Measurements from ENCODE around the gene SNAI3. TPM values are rescaled to one million over a fixed set of nuclear protein-coding genes. Genes with fewer than 3 reads are reported as not detected.

The SNAI3 gene
- total RNA-seq, 1 experiment from 2014 or later = not detected

DNA sequence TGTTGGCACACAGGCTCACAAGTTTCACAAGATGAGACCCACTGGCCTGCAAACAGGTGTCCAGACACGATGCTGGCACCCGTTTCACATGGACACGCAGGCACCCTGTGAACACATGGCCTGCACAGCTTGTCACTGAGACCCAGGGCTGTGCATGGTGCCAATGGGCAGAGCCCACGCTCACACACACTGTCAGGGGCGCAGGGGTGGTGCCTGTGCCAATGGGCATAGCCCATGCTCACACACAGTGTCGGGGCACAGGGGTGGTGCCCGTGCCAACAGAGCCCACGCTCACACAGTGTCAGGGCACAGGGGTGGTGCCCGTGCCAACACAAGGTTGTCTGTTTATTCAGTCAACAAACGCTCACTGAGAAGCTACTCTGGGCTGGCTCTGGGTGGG lies 49.3 kb upstream of the SNAI3 start:
- in situ Hi-C loops (cut with HindIII; ENCODE audit: low pct_unique_long_range_greater_than_20kb, low sequenced_read_pairs) = no loop called here
- TF ChIP-seq POLR2AphosphoS5 (IDR thresholded peaks at IDR 0.05; ENCODE audit: low read depth, low read length) (no peak), SIN3A (IDR thresholded peaks at IDR 0.05; ENCODE audit: borderline replicate concordance, insufficient read depth, low read depth, low read length) (no peak), TCF7L2 (IDR thresholded peaks at IDR 0.05; ENCODE audit: low read depth, low read length) (no peak)
- TF ChIP-seq, protein P1, sequence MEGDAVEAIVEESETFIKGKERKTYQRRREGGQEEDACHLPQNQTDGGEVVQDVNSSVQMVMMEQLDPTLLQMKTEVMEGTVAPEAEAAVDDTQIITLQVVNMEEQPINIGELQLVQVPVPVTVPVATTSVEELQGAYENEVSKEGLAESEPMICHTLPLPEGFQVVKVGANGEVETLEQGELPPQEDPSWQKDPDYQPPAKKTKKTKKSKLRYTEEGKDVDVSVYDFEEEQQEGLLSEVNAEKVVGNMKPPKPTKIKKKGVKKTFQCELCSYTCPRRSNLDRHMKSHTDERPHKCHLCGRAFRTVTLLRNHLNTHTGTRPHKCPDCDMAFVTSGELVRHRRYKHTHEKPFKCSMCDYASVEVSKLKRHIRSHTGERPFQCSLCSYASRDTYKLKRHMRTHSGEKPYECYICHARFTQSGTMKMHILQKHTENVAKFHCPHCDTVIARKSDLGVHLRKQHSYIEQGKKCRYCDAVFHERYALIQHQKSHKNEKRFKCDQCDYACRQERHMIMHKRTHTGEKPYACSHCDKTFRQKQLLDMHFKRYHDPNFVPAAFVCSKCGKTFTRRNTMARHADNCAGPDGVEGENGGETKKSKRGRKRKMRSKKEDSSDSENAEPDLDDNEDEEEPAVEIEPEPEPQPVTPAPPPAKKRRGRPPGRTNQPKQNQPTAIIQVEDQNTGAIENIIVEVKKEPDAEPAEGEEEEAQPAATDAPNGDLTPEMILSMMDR (IDR thresholded peaks at IDR 0.05) = no peak
- TF ChIP-seq, protein P2, sequence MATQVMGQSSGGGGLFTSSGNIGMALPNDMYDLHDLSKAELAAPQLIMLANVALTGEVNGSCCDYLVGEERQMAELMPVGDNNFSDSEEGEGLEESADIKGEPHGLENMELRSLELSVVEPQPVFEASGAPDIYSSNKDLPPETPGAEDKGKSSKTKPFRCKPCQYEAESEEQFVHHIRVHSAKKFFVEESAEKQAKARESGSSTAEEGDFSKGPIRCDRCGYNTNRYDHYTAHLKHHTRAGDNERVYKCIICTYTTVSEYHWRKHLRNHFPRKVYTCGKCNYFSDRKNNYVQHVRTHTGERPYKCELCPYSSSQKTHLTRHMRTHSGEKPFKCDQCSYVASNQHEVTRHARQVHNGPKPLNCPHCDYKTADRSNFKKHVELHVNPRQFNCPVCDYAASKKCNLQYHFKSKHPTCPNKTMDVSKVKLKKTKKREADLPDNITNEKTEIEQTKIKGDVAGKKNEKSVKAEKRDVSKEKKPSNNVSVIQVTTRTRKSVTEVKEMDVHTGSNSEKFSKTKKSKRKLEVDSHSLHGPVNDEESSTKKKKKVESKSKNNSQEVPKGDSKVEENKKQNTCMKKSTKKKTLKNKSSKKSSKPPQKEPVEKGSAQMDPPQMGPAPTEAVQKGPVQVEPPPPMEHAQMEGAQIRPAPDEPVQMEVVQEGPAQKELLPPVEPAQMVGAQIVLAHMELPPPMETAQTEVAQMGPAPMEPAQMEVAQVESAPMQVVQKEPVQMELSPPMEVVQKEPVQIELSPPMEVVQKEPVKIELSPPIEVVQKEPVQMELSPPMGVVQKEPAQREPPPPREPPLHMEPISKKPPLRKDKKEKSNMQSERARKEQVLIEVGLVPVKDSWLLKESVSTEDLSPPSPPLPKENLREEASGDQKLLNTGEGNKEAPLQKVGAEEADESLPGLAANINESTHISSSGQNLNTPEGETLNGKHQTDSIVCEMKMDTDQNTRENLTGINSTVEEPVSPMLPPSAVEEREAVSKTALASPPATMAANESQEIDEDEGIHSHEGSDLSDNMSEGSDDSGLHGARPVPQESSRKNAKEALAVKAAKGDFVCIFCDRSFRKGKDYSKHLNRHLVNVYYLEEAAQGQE (IDR thresholded peaks at IDR 0.05; ENCODE audit: insufficient read depth in 1 of 2, low read depth in 2 of 2, low read length in 1 of 2) = no peak
- Histone ChIP-seq H3K27me3 (ENCODE audit: control insufficient read depth, insufficient read depth, low read length) (no peaks in the 10 kb centered on the region), H3K9me3 (ENCODE audit: control insufficient read depth, insufficient read depth, low read depth, low read length) (no peaks in the 10 kb centered on the region), H3K4me1 (ENCODE audit: control insufficient read depth, insufficient read depth, low read length) (no peaks in the 10 kb centered on the region; the same call in 1 of the 2 replicates), H3K4me3 (ENCODE audit: low read depth in 2 of 2, low read length in 2 of 2) (no peak overlapping the region), H3K27ac (ENCODE audit: low read length) (no peak overlapping the region), H3K36me3 (ENCODE audit: control insufficient read depth, insufficient read depth, low read length) (no peaks in the 10 kb centered on the region; the same call in 1 of the 2 replicates)
- POLR2A ChIA-PET = no interaction called here
- CTCF ChIA-PET = no interaction called here
- DNase-seq (ENCODE audit: low read depth, low spot score) = no peak
- BruUV-seq (replicated peaks) = no TSS peak
- no peak for ATAC-seq
- intact Hi-C loops (cut with micrococcal nuclease; ENCODE audit: unreplicated experiment) = loop anchor here (10.0 kb wide), 1 partner anchor 49 kb away; the partner anchor contains the start of gene PIEZO1

DNA sequence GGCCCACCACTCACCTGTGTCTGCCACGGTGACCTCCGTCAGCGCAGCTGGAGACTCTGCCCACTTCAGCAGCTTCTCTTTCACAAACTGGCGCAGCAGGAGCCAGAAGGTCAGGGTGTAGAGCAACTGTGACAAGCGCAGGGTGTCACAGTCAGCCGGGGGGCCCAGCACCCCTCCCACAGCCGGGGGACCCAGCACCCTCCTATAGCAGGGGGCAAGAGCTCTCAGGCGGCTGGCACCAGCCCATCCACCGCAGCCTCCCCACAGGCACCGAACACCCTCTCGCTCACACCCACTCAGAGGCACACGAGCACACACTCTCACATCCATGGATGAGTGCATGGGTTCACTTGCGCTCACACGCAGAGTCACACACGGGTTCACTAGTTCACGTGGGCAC lies 48.8 kb upstream of the SNAI3 start:
- intact Hi-C loops (cut with micrococcal nuclease; ENCODE audit: unreplicated experiment) = loop anchor here (10.0 kb wide), 1 partner anchor 50 kb away; the partner anchor contains the start of gene PIEZO1
- in situ Hi-C loops (cut with HindIII; ENCODE audit: low pct_unique_long_range_greater_than_20kb, low sequenced_read_pairs) = no loop called here
- ChIA-PET CTCF (no interaction called here), POLR2A (no interaction called here)
- TF ChIP-seq SIN3A (IDR thresholded peaks at IDR 0.05; ENCODE audit: borderline replicate concordance, insufficient read depth, low read depth, low read length) (no peak), TCF7L2 (IDR thresholded peaks at IDR 0.05; ENCODE audit: low read depth, low read length) (no peak), POLR2AphosphoS5 (IDR thresholded peaks at IDR 0.05; ENCODE audit: low read depth, low read length) (no peak)
- TF ChIP-seq, protein P2 (IDR thresholded peaks at IDR 0.05; ENCODE audit: insufficient read depth in 1 of 2, low read depth in 2 of 2, low read length in 1 of 2) = no peak
- TF ChIP-seq, protein P1 (IDR thresholded peaks at IDR 0.05) = no peak
- Histone ChIP-seq H3K36me3 (ENCODE audit: control insufficient read depth, insufficient read depth, low read length) (no peaks in the 10 kb centered on the region; the same call in 1 of the 2 replicates), H3K9me3 (ENCODE audit: control insufficient read depth, insufficient read depth, low read depth, low read length) (no peaks in the 10 kb centered on the region), H3K4me1 (ENCODE audit: control insufficient read depth, insufficient read depth, low read length) (no peaks in the 10 kb centered on the region; the same call in 1 of the 2 replicates), H3K27ac (ENCODE audit: low read length) (no peak overlapping the region), H3K27me3 (ENCODE audit: control insufficient read depth, insufficient read depth, low read length) (no peaks in the 10 kb centered on the region), H3K4me3 (ENCODE audit: low read depth in 2 of 2, low read length in 2 of 2) (no peak overlapping the region)
- no peak for DNase-seq (ENCODE audit: low read depth, low spot score)
- no TSS peak for BruUV-seq (replicated peaks)
- ATAC-seq = no peak
